GM19463 (cell line): ENCODE results near the gene FANCC.

Experiments used
- ATAC-seq: cut with Tn5 transposase; IDR thresholded peaks from one replicate; pipeline ENCODE4 v1.9.1; 2021; ENCODE audit warnings: mild to moderate bottlenecking, moderate library complexity; ENCODE audit not compliant: unreplicated experiment

FANCC gene

GRCh38 chr9:95076696-95077052 is 240.8 kb downstream of the FANCC start:
- no peak for ATAC-seq

GRCh38 chr9:95075700-95076099 is 241.8 kb downstream of the FANCC start:
- no peak for ATAC-seq

GRCh38 chr9:95074632-95075031 is 242.9 kb downstream of the FANCC start:
- ATAC-seq: no peak

- no peak for ATAC-seq
Measured at GRCh38 chr9:95073918-95074317, 243.6 kb downstream of the FANCC start.

GRCh38 chr9:95073042-95073607 is 244.4 kb downstream of the FANCC start:
- ATAC-seq: no peak

- ATAC-seq: no peak
Measured at GRCh38 chr9:95071925-95072324, 245.6 kb downstream of the FANCC start.

GRCh38 chr9:95071450-95071849 is 246.1 kb downstream of the FANCC start:
- no peak for ATAC-seq

- ATAC-seq: no peak
Measured at GRCh38 chr9:95070549-95071021, 246.9 kb downstream of the FANCC start.

- no peak for ATAC-seq
Measured at GRCh38 chr9:95067897-95068296, 249.6 kb downstream of the FANCC start.

- ATAC-seq: no peak
Measured at GRCh38 chr9:95067057-95067456, 250.5 kb downstream of the FANCC start.

GRCh38 chr9:95065224-95065623 is 252.3 kb downstream of the FANCC start:
- ATAC-seq: no peak

- ATAC-seq: no peak
Measured at GRCh38 chr9:95063300-95063699, 254.2 kb downstream of the FANCC start.

- no peak for ATAC-seq
Measured at GRCh38 chr9:95062596-95063065, 254.9 kb downstream of the FANCC start.

- ATAC-seq: no peak
Measured at GRCh38 chr9:95061916-95062595, 255.5 kb downstream of the FANCC start.

- no peak for ATAC-seq
Measured at GRCh38 chr9:95060916-95061315, 256.6 kb downstream of the FANCC start.

- no peak for ATAC-seq
Measured at GRCh38 chr9:95060234-95060633, 257.3 kb downstream of the FANCC start.

- ATAC-seq: no peak
Measured at GRCh38 chr9:95058795-95059386, 258.6 kb downstream of the FANCC start.

GRCh38 chr9:95058121-95058785 is 259.3 kb downstream of the FANCC start:
- no peak for ATAC-seq

- ATAC-seq: no peak
Measured at GRCh38 chr9:95057101-95057500, 260.4 kb downstream of the FANCC start.

GRCh38 chr9:95055851-95056551 is 261.5 kb downstream of the FANCC start:
- ATAC-seq: no peak

- ATAC-seq: no peak
Measured at GRCh38 chr9:95055334-95055850, 262.1 kb downstream of the FANCC start.
